ENCODE results near the gene DEPP1.

DEPP1 gene

GRCh38 chr10:44969854-44970253, 8.8 kb downstream of the DEPP1 start:
- FAIRE-seq (no peak), DNase-seq (ENCODE audit: extremely low spot score, insufficient read length, low read depth) (no peak)

GRCh38 chr10:44968500-44969400, 9.9 kb downstream of the DEPP1 start:
- DNase-seq (ENCODE audit: extremely low spot score, insufficient read length, low read depth) (no peak), FAIRE-seq (peak; percentile 69)

- DNase-seq (ENCODE audit: extremely low spot score, insufficient read length, low read depth) (no peak), FAIRE-seq (peak; percentile 80)
Measured at GRCh38 chr10:44968091-44968490, 10.5 kb downstream of the DEPP1 start.

GRCh38 chr10:44967616-44968015, 11.0 kb downstream of the DEPP1 start:
- FAIRE-seq: peak; percentile 44

GRCh38 chr10:44966816-44967509, 11.6 kb downstream of the DEPP1 start:
- no peak for DNase-seq (ENCODE audit: extremely low spot score, insufficient read length, low read depth)
- FAIRE-seq: no peak

More at GRCh38 chr10:44967616-44968015, 11.0 kb downstream of the DEPP1 start:
- no peak for DNase-seq (ENCODE audit: extremely low spot score, insufficient read length, low read depth)

GRCh38 chr10:44966129-44966815, 12.3 kb downstream of the DEPP1 start:
- FAIRE-seq (no peak), DNase-seq (ENCODE audit: extremely low spot score, insufficient read length, low read depth) (no peak)

GRCh38 chr10:44965651-44966097, 12.9 kb downstream of the DEPP1 start:
- FAIRE-seq (peak; percentile 92), DNase-seq (ENCODE audit: extremely low spot score, insufficient read length, low read depth) (no peak)

GRCh38 chr10:44965104-44965503, 13.5 kb downstream of the DEPP1 start:
- DNase-seq (ENCODE audit: extremely low spot score, insufficient read length, low read depth) (no peak), FAIRE-seq (no peak)

- FAIRE-seq (peak; percentile 82), DNase-seq (ENCODE audit: extremely low spot score, insufficient read length, low read depth) (no peak)
Measured at GRCh38 chr10:44963772-44964633, 14.6 kb downstream of the DEPP1 start.

- no peak for DNase-seq (ENCODE audit: extremely low spot score, insufficient read length, low read depth)
- no peak for FAIRE-seq
Measured at GRCh38 chr10:44962870-44963738, 15.5 kb downstream of the DEPP1 start.

- no peak for FAIRE-seq
Measured at GRCh38 chr10:44961931-44962750, 16.5 kb downstream of the DEPP1 start.

GRCh38 chr10:44961230-44961571, 17.4 kb downstream of the DEPP1 start:
- DNase-seq (ENCODE audit: extremely low spot score, insufficient read length, low read depth) (no peak), FAIRE-seq (peak; percentile 18)

More at GRCh38 chr10:44961931-44962750, 16.5 kb downstream of the DEPP1 start:
- DNase-seq (ENCODE audit: extremely low spot score, insufficient read length, low read depth): no peak

- FAIRE-seq (peak; percentile 64), DNase-seq (ENCODE audit: extremely low spot score, insufficient read length, low read depth) (no peak)
Measured at GRCh38 chr10:44960482-44961229, 18.0 kb downstream of the DEPP1 start.

- DNase-seq (ENCODE audit: extremely low spot score, insufficient read length, low read depth) (no peak), FAIRE-seq (no peak)
Measured at GRCh38 chr10:44960088-44960460, 18.5 kb downstream of the DEPP1 start.

- FAIRE-seq (peak; percentile 73), DNase-seq (ENCODE audit: extremely low spot score, insufficient read length, low read depth) (peak; percentile 95)
Measured at GRCh38 chr10:44959247-44960087, 19.1 kb downstream of the DEPP1 start, which contains the start of gene RASSF4. Gene RASSF4, plus strand, starts transcription at chr10:44959802. Its CDS starts 10,401 bp downstream, at chr10:44970203.

GRCh38 chr10:44958898-44959246, 19.7 kb downstream of the DEPP1 start:
- peak; percentile 9 for FAIRE-seq
- no peak for DNase-seq (ENCODE audit: extremely low spot score, insufficient read length, low read depth)

All from GM18507 (cell line).